Suprapubic skin (tissue), 4 donors: Measurements from ENCODE around the gene SLK.
A peak's percentile ranks its signal among the peaks of the same experiment; 100 is the strongest.

ENCODE experiments used
- CTCF ChIP-seq, 2 donors: fragments of 200-600 bp in 1 of 2; fragments of 450-650 bp in 1 of 2; sonication (generic) in 1 of 2; IDR thresholded peaks; one replicate each; pipeline ENCODE4 v1.5.1; 2016 to 2019; ENCODE audit warnings: antibody characterized with exemption in 2 of 2, mild to moderate bottlenecking in 1 of 2, moderate library complexity in 1 of 2
- EP300 ChIP-seq: sonication (generic); formaldehyde crosslinking; IDR thresholded peaks from one replicate; pipeline ENCODE4 v1.6.1; 2017; ENCODE audit warnings: antibody characterized with exemption
- POLR2A ChIP-seq, 2 donors: fragments of 450-650 bp; IDR thresholded peaks; one replicate each; pipeline ENCODE4 v1.6.1; 2017; ENCODE audit warnings: antibody characterized with exemption in 2 of 2, mild to moderate bottlenecking in 2 of 2, moderate library complexity in 2 of 2
- POLR2AphosphoS5 ChIP-seq, 3 donors: sonication (generic); formaldehyde crosslinking; IDR thresholded peaks; one replicate each; pipeline ENCODE4 v1.6.1; 2017; ENCODE audit warnings: antibody characterized with exemption in 3 of 3

DNA sequence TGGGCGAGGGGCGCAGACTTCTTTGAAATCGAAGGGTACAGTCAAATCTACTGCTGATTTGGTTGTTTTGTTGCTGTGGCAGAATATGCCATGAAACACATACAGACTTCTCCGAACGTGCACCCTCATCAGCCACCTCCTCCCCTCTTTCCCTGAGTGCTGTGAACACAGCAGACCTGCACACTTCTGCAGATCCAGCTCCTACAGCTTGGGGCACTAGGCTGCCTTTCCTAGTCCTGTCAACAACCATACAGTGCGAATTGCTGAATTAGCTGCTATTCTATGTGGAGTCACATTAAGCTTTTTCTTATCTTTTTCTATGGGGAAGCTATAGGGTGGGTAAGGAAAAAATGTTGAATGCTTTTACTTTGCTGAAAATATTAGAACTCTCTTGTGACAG lies 61.2 kb downstream of the SLK start:
- TF ChIP-seq POLR2A (IDR thresholded peaks at IDR 0.05) (no peak), CTCF (IDR thresholded peaks at IDR 0.05) (peak in 1 of 2 donors; percentile 45), POLR2AphosphoS5 (IDR thresholded peaks at IDR 0.05) (no peak), EP300 (no peak)
